NCI-H1694 (cell line): ENCODE results near the gene BTNL2.

Source experiments
- DNase-seq: peaks from one replicate; lab custom pipeline; 2025; lab: John Stamatoyannopoulos, UW

BTNL2 gene

DNA sequence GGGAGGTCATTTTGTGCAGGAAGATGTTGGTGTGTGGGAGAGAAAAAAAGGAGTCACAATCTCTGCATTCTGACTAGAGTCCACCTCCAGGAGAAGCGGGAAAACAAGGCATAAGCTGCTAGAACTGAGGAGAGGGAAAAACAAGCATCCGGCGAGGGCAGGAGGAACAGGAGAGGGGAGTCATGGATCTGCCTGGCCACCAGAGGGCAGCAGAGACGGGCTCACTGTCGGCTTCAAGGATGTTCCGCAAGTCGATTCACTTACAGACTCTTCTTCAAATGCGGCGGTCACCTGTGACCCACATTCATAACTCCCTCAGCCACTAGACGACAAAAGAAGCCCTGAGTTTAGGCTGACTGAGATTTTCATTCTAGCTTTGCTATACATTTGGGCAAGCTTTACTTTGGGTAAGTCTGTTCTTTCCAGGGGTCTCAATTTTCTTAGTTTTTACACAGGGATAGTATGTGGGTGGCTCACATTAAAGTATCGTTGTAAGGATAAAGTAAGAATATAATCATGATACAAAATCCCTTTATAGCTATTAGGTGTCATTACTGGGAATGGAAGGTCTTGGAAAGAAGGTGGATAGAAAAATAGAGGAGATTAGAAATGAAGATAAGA, 6.6 kb upstream of the BTNL2 start:
- peak; percentile 43 for DNase-seq

DNA sequence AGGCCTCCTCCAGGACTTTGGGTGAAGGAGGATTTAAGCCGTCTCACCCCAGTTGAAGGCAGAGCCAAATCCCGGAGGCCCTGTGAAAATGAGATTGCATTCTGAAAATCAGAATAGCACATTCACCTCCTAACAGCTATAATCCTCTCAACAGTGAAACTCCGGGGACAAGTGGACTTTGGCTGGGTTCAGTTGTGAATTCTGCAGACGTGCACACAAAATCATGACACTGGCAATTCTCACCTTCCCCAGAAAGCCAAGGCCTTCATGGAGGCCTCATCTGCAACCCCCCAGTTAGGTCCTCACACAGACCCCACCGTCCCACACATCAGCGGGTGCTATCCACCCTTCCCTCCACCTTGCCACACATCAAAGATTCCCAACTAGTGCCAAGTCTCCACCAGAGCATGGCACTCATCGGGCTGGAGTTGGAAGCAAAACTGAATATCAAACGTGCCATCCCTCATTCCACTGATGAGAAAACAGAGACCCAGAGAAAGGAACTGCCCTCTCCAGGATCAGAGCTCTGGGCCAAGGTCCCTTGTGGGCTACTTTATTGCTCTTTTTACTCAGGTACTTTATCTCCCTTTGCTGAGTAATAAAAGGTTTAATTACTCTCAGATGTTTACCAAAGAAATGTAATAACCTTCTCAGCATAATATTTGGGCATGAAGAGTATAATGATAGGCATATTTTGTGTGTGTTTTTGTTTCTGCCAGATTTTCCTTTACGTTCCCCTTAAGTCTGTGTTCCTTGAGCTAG, 4.8 kb upstream of the BTNL2 start:
- no peak for DNase-seq

DNA sequence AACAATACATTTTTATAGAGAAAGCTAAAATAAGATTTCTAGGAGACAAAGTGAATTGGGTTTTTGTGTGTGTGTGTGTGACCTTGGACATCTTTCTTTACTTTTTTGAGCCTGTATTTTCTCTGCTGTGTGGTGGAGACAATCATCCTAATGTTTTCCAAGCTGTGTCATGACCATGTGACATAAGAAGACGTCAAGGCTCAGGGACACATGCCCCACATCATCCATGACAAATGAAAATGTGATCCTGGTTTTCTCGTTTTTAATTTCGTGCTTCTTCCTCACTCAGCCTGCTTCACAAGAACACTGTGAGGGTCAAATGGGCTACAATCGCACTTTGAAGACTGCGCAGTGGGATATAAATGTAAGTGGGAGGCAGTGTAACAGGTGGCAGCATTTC, 3.9 kb upstream of the BTNL2 start:
- DNase-seq, result no peak

DNA sequence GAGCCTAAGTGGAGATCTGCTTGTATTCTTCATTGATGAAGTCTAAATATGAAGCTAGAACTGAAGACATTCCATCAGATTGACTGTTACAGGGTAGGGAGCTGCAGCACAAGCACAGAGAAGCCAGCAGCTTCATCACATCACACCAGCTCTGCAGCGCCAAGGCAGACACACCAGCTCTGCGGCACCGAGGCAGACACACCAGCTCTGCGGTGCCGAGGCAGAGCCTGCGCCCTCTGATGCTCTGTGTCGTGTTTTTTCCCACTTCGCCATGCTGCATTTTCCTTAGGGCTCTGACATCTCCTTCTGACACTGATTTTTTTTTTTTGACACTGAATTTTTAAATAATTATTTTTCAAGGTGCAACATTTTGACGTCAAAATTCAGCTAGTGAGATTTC, 784 bp downstream of the BTNL2 start:
- no peak for DNase-seq

DNA sequence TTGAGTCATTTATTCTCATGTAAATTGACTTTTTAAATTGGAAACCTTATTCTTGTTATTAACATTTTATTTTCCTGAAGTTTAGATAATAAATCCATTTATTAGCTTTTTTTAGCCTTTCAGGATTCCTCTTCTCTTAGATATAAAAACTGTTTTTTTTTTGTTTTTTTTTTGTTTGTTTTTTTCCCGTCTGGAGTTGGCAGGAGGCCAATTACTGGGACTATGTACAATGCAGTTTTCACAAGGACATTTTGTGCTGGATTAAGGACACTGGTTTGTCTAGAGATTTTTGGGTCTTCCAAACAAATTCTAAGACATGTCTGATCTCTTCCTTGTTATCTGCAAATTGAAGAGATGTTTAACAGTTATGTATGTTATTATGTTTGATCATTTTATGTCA, 1.3 kb downstream of the BTNL2 start:
- no peak for DNase-seq

DNA sequence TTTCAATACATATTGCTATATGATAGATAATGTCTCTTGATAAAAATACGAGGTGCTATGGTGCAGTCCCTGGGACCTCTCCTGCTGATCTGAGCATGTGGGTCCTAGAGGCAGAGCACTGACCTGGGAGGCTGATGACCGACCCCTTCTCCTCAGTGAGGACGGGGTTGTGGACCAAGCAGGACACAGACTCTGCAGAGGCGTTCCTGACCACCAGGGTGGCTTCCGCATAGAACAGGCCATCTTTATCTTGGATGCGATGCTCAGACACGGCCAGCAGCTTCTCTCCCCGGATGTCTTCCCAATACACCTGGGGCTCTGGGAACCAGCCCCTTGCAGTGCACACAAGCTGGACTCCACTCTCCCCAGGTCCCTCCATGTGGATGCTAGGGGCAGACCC, 4.2 kb downstream of the BTNL2 start:
- DNase-seq, result no peak

DNA sequence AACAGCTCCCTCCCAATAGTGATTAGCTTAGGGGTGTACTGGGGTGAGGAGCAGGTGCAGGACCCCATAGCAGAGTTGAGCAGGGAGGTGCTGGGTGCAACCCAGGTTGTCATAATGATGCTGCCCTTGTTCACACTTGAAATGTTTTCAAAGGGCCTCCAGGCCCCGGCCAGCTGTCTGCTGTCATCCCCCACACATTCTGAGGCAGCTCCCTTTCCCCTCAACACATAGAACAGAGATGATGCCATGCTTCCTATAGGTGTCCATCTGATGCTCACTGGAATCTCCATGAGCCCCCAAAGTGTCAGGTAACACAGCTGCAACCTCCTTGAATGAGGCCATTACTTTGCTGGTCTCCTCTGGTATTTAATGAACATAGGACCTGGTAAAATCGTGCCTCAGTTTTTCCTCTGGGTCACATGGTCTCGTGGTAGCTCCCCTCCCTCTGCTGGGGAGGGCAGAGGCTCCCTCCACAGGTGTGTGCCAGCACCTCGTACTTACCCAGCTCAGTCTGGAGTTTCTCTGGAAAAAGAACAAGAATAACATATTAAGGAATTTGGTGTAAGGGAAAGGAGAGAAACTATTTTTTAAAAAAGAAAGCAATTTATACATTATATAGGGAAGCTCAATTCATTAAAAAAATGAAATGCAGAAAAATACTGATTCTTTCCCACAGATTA, 5.6 kb downstream of the BTNL2 start:
- DNase-seq, result no peak

DNA sequence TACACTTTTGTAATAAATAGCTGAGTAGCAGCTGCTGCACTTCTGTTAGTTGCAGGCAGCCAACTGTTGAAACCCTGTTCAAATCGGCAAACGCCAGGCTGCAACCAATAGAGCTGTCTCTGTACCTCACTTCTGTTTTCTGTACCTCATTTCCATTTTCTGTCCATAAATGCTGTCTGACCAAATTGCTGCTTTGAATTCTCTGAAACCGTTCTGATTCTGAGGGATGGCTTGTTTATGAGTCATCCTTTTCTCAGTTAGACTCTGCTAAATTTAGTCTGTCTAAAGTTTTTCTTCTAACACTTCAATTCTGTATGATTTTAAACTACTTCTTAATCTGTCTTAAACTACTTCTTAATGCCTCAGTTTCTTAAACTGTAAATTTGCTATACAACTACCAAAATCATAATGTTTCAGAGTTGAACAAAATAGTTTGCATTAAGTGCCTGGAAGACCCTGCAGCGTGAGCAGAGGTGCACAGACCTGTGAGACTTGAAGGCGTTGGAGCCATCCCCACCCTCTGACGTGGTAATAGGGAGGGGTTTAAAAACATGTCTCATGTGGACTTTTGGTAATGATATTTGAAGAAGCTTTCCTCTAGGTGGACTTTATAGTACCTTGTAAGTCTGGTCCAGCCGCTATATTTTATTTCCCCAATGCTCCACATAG, 9.6 kb downstream of the BTNL2 start:
- DNase-seq, result no peak

DNA sequence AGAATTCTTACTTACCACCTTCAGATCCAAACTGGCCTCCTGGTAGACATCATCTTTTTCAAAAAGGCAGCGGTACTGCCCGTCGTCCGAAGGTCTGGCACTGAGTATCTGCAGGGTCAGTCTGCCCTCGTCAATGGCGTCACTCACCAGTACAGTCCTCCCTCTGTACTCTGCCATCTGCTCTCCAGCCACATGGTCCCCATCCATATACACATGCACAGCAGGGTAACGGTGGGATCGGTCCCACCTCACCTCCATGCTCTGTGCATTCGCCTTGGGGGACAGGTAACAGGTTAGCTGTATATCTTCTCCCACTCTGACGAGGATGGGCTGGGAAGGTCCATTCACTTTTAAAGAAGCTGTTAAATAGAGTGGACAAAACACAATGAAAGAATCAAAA, 11.0 kb downstream of the BTNL2 start:
- no peak for DNase-seq

DNA sequence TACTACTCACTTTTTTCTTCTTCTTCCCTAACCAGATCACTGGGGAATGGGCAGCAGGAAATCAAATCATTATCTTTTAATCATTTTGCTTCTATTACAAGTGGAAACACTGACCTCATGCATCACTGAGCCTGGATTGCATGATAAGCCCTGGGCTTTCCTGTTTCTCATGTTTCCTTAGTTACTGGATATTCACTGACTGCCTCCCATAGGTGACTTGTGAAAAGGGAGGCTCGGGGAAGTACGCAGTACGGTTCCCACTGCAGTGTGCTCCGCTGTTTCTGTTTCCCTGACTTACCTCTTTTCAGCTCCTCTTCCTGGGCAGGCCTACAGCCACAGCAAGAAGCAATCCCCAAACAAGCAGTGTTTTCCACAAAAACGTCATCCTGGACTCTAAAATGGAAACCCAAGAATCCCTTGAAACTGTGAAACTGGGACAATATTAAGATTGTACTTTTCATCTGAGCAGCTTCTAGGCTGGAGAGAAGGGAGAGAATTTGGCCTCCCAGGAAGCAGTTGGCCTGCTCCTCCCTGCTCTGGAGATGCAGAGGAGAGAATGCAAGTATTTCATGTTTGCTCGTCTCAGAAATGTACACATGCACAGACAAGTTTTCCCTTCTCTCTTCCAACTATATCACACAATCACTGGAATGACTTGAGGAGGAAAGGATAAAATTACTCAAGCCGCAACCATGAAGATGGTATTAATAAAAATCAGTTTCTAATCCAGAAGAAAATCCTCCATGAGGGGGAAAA, 13.1 kb downstream of the BTNL2 start:
- DNase-seq, result no peak

DNA sequence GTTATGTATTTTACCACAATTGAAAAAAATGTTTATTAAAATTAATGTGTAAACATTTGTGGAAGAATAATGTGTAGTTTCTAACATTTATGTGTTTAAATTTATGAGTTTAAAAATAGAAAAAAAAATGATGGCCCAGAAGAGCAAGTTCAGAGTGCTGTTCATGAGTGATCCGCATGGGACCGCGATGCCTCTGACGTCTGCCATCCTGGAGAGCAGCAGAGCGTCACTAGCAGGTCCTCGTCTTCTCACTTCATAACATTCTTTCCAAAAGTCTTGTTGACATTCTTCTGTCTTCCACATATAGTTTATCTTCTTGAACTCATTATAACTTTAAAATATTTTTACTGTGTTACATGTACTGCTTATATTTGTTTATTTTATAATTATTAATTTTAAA, 15.5 kb downstream of the BTNL2 start:
- no peak for DNase-seq

DNA sequence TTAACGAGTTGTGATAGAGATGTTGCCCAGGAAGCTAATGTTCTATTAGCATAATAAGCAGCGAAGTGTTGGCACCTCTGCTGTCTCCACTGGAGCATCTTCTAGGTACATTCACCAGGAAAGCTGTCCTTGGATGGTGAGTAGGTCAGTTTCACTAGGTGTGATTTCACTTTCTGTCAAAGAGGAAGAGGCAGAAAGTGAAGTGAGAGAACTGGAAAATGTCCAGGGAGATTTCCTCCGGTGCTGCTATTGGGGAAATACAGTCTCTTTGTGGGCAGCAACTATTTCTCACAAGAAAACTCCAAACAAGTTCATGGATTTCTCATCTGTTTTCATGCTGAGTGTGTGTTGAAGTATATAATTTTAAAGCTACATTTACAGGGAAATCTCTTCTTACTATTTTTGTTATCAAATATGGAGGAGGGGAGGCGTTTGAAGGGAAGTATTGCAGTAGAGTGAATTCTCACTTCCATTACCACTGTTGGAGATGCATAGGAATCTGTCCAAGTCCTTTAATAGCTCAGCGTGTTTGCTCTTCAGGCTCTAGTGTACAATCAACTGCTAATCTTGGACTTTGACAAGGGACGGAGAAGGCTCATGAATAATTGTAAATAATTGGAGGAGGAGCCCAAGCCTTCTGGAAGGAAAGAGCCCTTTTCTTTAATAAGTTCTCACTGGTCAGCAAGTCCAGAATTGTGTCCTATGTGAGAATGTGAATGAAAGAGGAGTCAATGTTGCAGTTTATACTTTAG, 19.2 kb downstream of the BTNL2 start:
- no peak for DNase-seq

DNA sequence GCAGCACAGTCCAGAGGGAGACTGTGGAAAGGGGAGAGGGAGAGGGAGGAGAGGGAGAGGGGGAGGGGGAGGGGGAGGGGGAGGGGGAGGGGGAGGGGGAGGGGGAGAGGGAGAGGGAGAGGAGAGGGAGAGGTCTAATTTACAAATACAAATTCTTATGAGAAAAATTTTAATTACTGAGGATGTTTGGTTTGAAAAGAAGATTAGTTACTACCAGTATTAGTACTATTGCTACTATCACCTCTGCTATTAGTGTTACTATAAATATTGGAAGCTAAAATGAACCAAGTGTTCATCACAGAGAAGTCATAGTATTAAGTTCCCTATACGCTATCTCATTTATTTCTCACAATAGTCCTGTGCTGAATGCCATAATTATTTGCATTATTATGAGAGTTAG, 20.9 kb downstream of the BTNL2 start:
- no peak for DNase-seq

DNA sequence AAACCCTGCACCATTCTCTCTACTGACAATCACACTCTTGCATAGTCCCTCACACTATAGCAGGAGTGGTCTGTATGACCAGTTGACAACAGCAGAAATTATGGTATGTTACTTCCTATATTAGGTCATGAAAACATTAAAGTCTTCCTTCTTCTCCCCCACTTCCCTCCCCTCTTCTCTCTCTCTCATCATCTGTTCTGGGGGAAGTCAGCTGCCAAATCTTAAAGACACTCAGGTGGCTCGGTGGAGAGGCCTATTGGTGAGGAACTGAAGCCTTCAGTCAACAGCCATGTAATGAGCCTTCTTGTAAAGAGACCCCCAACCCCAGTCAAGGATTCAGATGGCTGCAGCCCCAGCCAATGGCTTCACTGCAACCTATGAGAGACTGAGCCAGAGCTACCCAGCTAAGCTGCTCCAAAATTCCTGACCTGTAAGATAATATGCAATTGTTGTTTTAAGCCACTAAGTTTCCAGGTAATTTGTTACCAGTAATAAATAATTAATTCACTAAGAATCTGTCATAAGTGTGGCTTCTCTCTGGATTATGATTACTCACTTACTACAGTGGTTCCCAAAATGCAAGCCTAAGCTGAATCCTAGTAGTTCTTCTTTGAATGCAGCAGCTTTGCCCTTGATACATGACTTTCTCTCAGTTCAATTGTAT, 24.1 kb downstream of the BTNL2 start:
- no peak for DNase-seq

DNA sequence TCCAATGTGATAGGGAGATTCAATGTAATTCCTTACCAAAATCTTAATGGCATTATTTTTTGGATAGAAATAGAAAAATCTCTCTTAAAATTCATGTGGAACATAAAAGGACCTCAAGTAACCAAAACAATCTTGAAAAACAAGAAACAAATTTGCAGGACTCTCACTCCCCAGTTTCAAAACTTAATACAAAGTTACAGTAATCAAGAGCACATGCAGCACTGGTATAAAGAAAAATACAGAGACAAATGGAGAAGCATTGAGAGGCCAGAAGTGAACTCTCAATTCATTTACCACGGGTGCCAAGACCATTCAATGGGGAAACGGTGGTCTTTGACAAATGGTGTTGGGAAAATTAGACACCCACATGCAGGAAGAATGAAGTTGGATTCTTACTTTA, 27.4 kb downstream of the BTNL2 start:
- DNase-seq, result no peak

DNA sequence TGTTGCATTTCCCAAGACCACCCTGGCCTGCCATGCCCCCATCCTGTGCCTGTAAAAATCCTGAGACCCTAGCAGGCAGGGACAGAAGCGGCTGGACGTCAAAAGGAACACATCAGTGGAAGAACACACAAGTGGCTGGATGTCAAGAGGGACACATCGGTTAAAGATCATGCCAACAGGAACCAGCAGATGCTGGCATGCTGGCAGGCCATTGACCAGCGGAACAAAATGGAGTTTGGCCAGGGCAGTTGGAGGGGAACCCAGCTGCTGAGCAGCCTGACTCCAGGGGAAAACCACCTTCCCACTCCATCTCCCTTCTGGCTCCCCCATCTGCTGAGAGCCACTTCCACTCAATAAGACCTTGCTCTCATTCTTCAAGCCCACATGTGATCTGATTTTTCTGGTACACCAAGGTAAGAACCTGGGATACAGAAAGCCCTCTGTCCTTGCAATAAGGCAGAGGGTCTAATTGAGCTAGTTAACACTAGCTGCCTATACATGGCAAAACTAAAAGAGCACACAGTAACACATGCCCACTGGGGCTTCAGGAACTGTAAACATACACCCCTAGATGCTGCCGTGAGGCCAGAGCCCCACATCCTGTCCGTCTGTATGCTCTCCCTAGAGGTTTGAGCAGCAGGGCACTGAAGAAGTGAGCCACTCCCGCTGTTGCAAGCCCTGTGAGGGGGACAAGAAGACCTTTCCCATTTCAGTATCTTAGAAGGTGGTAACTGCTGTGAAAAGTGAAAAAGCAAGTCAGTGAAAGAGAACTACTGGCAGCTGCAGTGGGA, 31.0 kb downstream of the BTNL2 start:
- no peak for DNase-seq

DNA sequence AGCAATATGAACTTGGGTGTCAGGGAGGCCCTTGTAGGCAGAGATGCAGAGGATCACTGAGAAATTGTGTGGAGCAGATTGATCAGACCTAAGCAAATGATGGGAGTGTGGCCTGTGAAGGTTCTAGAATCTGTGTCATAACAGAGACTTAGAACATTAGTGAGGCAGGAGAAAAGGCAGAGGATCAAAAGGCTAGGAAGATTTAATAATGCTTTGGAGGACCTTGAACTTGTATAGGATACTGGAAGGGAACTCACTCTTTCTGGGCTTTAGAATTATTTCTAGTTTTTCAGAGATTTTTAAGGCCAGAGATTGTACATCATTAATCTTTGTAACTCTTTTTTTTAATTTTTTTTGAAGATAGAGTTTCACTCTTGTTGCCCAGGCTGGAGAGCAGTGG, 35.2 kb downstream of the BTNL2 start, which contains the start of gene TSBP1:
Gene TSBP1 (minus strand): TSS at position 101 of the 400 bp plus-strand sequence. CDS start 197 bp downstream, outside the sequence.
- DNase-seq, result no peak

DNA sequence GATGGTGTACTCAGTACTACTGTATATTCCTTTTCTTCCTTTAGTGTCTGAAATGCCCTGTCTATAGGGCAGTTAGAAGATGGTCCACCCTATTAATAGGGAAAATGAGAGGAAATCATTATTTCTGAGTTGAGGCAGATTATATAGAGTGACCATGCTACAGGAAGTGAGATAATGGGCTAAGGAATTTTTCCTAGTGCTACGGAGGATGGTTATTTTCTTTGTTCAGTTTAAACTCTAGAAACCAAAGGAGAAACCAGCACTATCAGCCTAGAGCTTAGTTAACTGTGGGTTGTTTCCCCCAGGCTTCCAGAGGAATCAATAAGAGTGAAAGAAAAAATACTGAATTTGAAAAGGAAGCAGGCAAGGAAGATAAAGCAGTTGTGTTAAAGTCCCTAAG, 35.8 kb downstream of the BTNL2 start:
- no peak for DNase-seq

DNA sequence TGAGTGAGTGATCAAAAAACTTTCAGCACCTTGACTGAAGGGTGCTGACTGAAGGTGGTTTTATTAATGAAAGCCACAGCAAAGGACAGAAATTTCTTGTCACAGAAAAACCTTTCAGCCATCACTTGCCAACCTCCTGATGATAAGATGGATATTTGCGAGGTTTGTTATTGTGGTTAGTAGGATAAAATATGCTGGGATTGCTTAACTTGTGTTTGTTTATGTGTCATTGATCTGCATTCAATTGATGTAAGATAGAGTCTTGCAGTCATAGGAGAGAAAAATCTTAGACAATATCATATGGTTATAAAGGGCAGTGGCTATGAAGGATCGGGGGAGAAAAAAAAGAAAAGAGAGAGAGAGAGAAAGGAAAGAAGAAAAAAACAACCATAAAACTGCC, 36.5 kb downstream of the BTNL2 start:
- no peak for DNase-seq

DNA sequence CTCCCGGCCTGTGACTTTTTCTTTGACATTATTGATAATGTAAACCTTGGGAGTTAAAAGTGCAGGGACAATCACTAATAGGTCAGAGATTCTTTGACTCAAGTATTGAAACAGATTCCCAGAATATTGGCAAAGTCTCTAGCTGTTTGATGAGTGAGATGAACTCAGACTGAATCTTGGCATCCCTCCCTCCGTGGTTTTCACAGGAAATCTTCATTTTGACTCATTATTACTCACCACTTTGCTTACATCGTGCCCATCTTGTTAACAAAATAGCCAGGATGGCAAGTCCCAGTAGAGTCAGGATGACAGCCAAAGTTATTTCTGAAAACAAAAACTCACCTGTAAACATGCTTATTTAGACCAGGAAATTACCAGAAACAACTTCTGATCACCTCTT, 37.3 kb downstream of the BTNL2 start:
- DNase-seq, result no peak
